ENCODE data around the gene CRIP3.
"Not testable (repeated sequence)": the region's sequence is repeated elsewhere in the genome, so short reads cannot be mapped to it uniquely, and the experiment has no call there.

Gene CRIP3

GRCh38 chr6:43308101-43308989 is at the start of gene CRIP3:
Gene CRIP3, minus strand, starts transcription at chr6:43308826. Its CDS starts 34 bp downstream, at chr6:43308792.
- peak; percentile 52 to 60 for DNase-seq

- DNase-seq = no peak
Measured at GRCh38 chr6:43355862-43356590, 47.4 kb upstream of the CRIP3 start.

- DNase-seq = not testable (repeated sequence)
Measured at GRCh38 chr6:43351951-43352350, 43.3 kb upstream of the CRIP3 start.

GRCh38 chr6:43347444-43347843 is 38.8 kb upstream of the CRIP3 start:
- no peak for DNase-seq

- no peak for DNase-seq
Measured at GRCh38 chr6:43347021-43347420, 38.4 kb upstream of the CRIP3 start.

- DNase-seq = not testable (repeated sequence)
Measured at GRCh38 chr6:43346243-43346642, 37.6 kb upstream of the CRIP3 start.

- DNase-seq = no peak
Measured at GRCh38 chr6:43339168-43339567, 30.5 kb upstream of the CRIP3 start.

GRCh38 chr6:43338243-43338642 is 29.6 kb upstream of the CRIP3 start:
- no peak for DNase-seq

GRCh38 chr6:43336382-43336781 is 27.8 kb upstream of the CRIP3 start:
- DNase-seq = no peak

GRCh38 chr6:43335469-43335868 is 26.8 kb upstream of the CRIP3 start:
- DNase-seq = no peak

- DNase-seq = peak in 1 of 2 donors; percentile 28
Measured at GRCh38 chr6:43334466-43335095, 26.0 kb upstream of the CRIP3 start.

GRCh38 chr6:43331891-43332290 is 23.3 kb upstream of the CRIP3 start:
- peak in 1 of 2 donors; percentile 12 for DNase-seq

GRCh38 chr6:43331470-43331869 is 22.8 kb upstream of the CRIP3 start:
- peak in 1 of 2 donors; percentile 16 for DNase-seq

GRCh38 chr6:43328528-43328927 is 19.9 kb upstream of the CRIP3 start:
- DNase-seq = no peak

GRCh38 chr6:43325876-43326275 is 17.2 kb upstream of the CRIP3 start:
- no peak for DNase-seq

- no peak for DNase-seq
Measured at GRCh38 chr6:43318011-43318410, 9.4 kb upstream of the CRIP3 start.

GRCh38 chr6:43313813-43314212 is 5.2 kb upstream of the CRIP3 start:
- DNase-seq = no peak

GRCh38 chr6:43311666-43312065 is 3.0 kb upstream of the CRIP3 start:
- no peak for DNase-seq

- no peak for DNase-seq
Measured at GRCh38 chr6:43310624-43311023, 2.0 kb upstream of the CRIP3 start.

GRCh38 chr6:43310134-43310533 is 1.5 kb upstream of the CRIP3 start:
- no peak for DNase-seq

- no peak for DNase-seq
Measured at GRCh38 chr6:43308990-43309477, 408 bp upstream of the CRIP3 start.

GRCh38 chr6:43307451-43308100 is 1.1 kb downstream of the CRIP3 start:
- DNase-seq = no peak

GRCh38 chr6:43306086-43306485 is 2.5 kb downstream of the CRIP3 start:
- no peak for DNase-seq

Measured in CD4-positive, alpha-beta T cell treated with Interferon alpha-2 for 1 hour (primary cell).